ENCODE data around the gene ZNF354B. TPM values are rescaled to one million over a fixed set of nuclear protein-coding genes. Genes with fewer than 3 reads are reported as not detected.

ZNF354B gene
- total and polyA plus RNA-seq, 2 of the 13 experiments (the other 11 are each of a cell fraction or from before 2014, with no cell fraction given): 7.8 to 10.3 TPM

- no peak for TF ChIP-seq GRHL1 (CRISPR knock-in tag; conservative IDR thresholded peaks at IDR 0.05)
- no peak for TF ChIP-seq ZNF329 (CRISPR knock-in tag; IDR thresholded peaks at IDR 0.05; ENCODE audit: low read depth)
- peak; percentile 36 for TF ChIP-seq AGO2 (optimal IDR thresholded peaks at IDR 0.05; ENCODE audit: low read depth, low read length)
- TF ChIP-seq ATF6 (CRISPR knock-in tag; conservative IDR thresholded peaks at IDR 0.05): no peak
- TF ChIP-seq ZBTB26 (CRISPR knock-in tag; IDR thresholded peaks at IDR 0.05; ENCODE audit: borderline replicate concordance): peak; percentile 57; the same call in 1 of the 2 replicates
- peak; percentile 25; the same call in 1 of the 2 replicates for TF ChIP-seq HIVEP1 (CRISPR knock-in tag; IDR thresholded peaks at IDR 0.05)
- no peak for TF ChIP-seq MAFK (conservative IDR thresholded peaks at IDR 0.05 in 1 of 2, IDR thresholded peaks at IDR 0.05 in 1 of 2; ENCODE audit: low read length in 2 of 2)
- no peak for TF ChIP-seq FOXO4 (CRISPR knock-in tag; conservative IDR thresholded peaks at IDR 0.05)
- TF ChIP-seq PAF1 (CRISPR knock-in tag; IDR thresholded peaks at IDR 0.05): no peak
- TF ChIP-seq BHLHE40 (IDR thresholded peaks at IDR 0.05; ENCODE audit: low read length): no peak; the same call in none of the 2 replicates
- no peak for TF ChIP-seq LRRFIP1 (CRISPR knock-in tag; conservative IDR thresholded peaks at IDR 0.05)
- no peak for TF ChIP-seq ZNF20 (CRISPR knock-in tag; IDR thresholded peaks at IDR 0.05)
- no peak for TF ChIP-seq ZNF484 (CRISPR knock-in tag; IDR thresholded peaks at IDR 0.05; ENCODE audit: borderline replicate concordance, low read depth)
- peak; percentile 85 for TF ChIP-seq TFDP2 (CRISPR knock-in tag; IDR thresholded peaks at IDR 0.05)
- TF ChIP-seq HNF1B (CRISPR knock-in tag; IDR thresholded peaks at IDR 0.05): peak; percentile 77
These were observed at the start of gene ZNF354B (continued) for GRCh38 chr5:178859625-178860521.

Data from HepG2 (cell line).